NCI-H748 (cell line): Measurements from ENCODE around the gene KSR2.
"Not testable (repeated sequence)": the region's sequence is repeated elsewhere in the genome, so short reads cannot be mapped to it uniquely, and the experiment has no call there.

Source experiments
- DNase-seq: peaks from one replicate; lab custom pipeline; 2025; ENCODE audit not compliant: unreplicated experiment; lab: John Stamatoyannopoulos, UW

Gene KSR2

GRCh38 chr12:117768860-117769259, 199.9 kb downstream of the KSR2 start:
- DNase-seq: no peak

- no peak for DNase-seq
Observed at GRCh38 chr12:117766008-117766407, 202.8 kb downstream of the KSR2 start.

GRCh38 chr12:117762143-117762542, 206.6 kb downstream of the KSR2 start:
- no peak for DNase-seq

GRCh38 chr12:117761528-117762100, 207.2 kb downstream of the KSR2 start:
- DNase-seq: no peak

- no peak for DNase-seq
Observed at GRCh38 chr12:117760990-117761389, 207.8 kb downstream of the KSR2 start.

- no peak for DNase-seq
Observed at GRCh38 chr12:117750657-117751056, 218.1 kb downstream of the KSR2 start.

GRCh38 chr12:117749431-117749830, 219.4 kb downstream of the KSR2 start:
- no peak for DNase-seq

- DNase-seq: not testable (repeated sequence)
Observed at GRCh38 chr12:117746358-117746757, 222.4 kb downstream of the KSR2 start.

- DNase-seq: no peak
Observed at GRCh38 chr12:117744418-117744817, 224.4 kb downstream of the KSR2 start.

GRCh38 chr12:117743761-117744160, 225.0 kb downstream of the KSR2 start:
- no peak for DNase-seq

GRCh38 chr12:117742721-117743120, 226.1 kb downstream of the KSR2 start:
- no peak for DNase-seq

- peak; percentile 15 for DNase-seq
Observed at GRCh38 chr12:117738233-117738632, 230.6 kb downstream of the KSR2 start.

GRCh38 chr12:117733549-117733805, 235.3 kb downstream of the KSR2 start:
- DNase-seq: no peak

GRCh38 chr12:117732761-117733548, 235.8 kb downstream of the KSR2 start:
- no peak for DNase-seq

- DNase-seq: not testable (repeated sequence)
Observed at GRCh38 chr12:117731131-117731530, 237.7 kb downstream of the KSR2 start.

GRCh38 chr12:117727301-117727700, 241.5 kb downstream of the KSR2 start:
- no peak for DNase-seq

- DNase-seq: no peak
Observed at GRCh38 chr12:117724543-117724942, 244.2 kb downstream of the KSR2 start.

- no peak for DNase-seq
Observed at GRCh38 chr12:117718559-117718958, 250.2 kb downstream of the KSR2 start.

GRCh38 chr12:117718141-117718540, 250.6 kb downstream of the KSR2 start:
- no peak for DNase-seq

GRCh38 chr12:117714203-117714602, 254.6 kb downstream of the KSR2 start:
- no peak for DNase-seq

GRCh38 chr12:117710121-117710520, 258.7 kb downstream of the KSR2 start:
- no peak for DNase-seq

- no peak for DNase-seq
Observed at GRCh38 chr12:117707861-117708260, 260.9 kb downstream of the KSR2 start.

GRCh38 chr12:117703584-117703983, 265.2 kb downstream of the KSR2 start:
- DNase-seq: no peak
